Mesenchymal stem cell (in vitro differentiated cells and primary cell): Measurements from ENCODE around the gene LAPTM5.
A peak's percentile ranks its signal among the peaks of the same experiment; 100 is the strongest.

Experiments
- DNase-seq: peaks from one replicate; pipeline ENCODE4 v3.0.0-alpha.2; 2013
- H2AFZ ChIP-seq: one replicate; pipeline ENCODE4 v1.6.1; 2013; ENCODE audit warnings: low read depth, mild to moderate bottlenecking, control low read depth, inconsistent platforms, low read length, moderate library complexity
- H2AK5ac ChIP-seq: 2 replicates; pipeline ENCODE4 v1.6.1; 2013; ENCODE audit warnings: low read length, moderate library complexity, mild to moderate bottlenecking, inconsistent platforms; ENCODE audit not compliant: severe bottlenecking
- H2BK120ac ChIP-seq: one replicate; pipeline ENCODE4 v1.6.1; 2013; ENCODE audit warnings: low read depth, mild to moderate bottlenecking, inconsistent platforms, low read length, moderate library complexity
- H2BK12ac ChIP-seq, 2 experiments: one replicate each; pipeline ENCODE4 v1.6.1; 2013; ENCODE audit warnings: inconsistent platforms in 2 of 2, low read length in 2 of 2, mild to moderate bottlenecking in 2 of 2, moderate library complexity in 2 of 2, control low read depth in 1 of 2
- H2BK15ac ChIP-seq: one replicate; pipeline ENCODE4 v1.6.1; 2013; ENCODE audit warnings: mild to moderate bottlenecking, low read depth, inconsistent platforms; ENCODE audit not compliant: poor library complexity, severe bottlenecking
- H2BK5ac ChIP-seq: 2 replicates; pipeline ENCODE4 v1.6.1; 2013; ENCODE audit warnings: low read depth, mild to moderate bottlenecking, low read length, control low read depth, inconsistent platforms; ENCODE audit not compliant: poor library complexity, severe bottlenecking
- H3K14ac ChIP-seq, 2 experiments: one replicate each; pipeline ENCODE4 v1.6.1; 2013; ENCODE audit warnings: inconsistent platforms in 2 of 2, low read length in 2 of 2, control low read depth in 1 of 2, mild to moderate bottlenecking in 1 of 2, moderate library complexity in 1 of 2
- H3K18ac ChIP-seq, 2 experiments: one replicate each; pipeline ENCODE4 v1.6.1; 2013; ENCODE audit warnings: inconsistent platforms in 2 of 2, low read length in 2 of 2, control low read depth in 1 of 2, low read depth in 1 of 2, mild to moderate bottlenecking in 1 of 2
- H3K23ac ChIP-seq, 2 experiments: one replicate each; pipeline ENCODE4 v1.6.1; 2013; ENCODE audit warnings: inconsistent platforms in 2 of 2, low read length in 2 of 2, mild to moderate bottlenecking in 2 of 2, moderate library complexity in 2 of 2, control low read depth in 1 of 2
- H3K27ac ChIP-seq: 2 replicates; pipeline ENCODE4 v1.5.1; 2013; ENCODE audit warnings: mild to moderate bottlenecking, moderate library complexity, low read length, control low read depth, inconsistent platforms; ENCODE audit not compliant: poor library complexity, severe bottlenecking
- H3K27me3 ChIP-seq, 2 experiments: 2 replicates each; pipeline versions ENCODE4 v1.6.1 to v1.7.0; 2013; ENCODE audit warnings: low read length in 2 of 2, mild to moderate bottlenecking in 2 of 2, moderate library complexity in 2 of 2, control low read depth in 1 of 2, inconsistent platforms in 1 of 2; ENCODE audit not compliant: control insufficient read depth in 1 of 2, insufficient read depth in 1 of 2
- H3K36me3 ChIP-seq, 2 experiments: 2 replicates each; pipeline versions ENCODE4 v1.6.1 to v1.7.0; 2013; ENCODE audit warnings: low read length in 2 of 2, control low read depth in 1 of 2, inconsistent platforms in 1 of 2, low read depth in 1 of 2, mild to moderate bottlenecking in 1 of 2; ENCODE audit not compliant: insufficient read depth in 2 of 2, control insufficient read depth in 1 of 2
- H3K4ac ChIP-seq, 2 experiments: one replicate each; pipeline ENCODE4 v1.6.1; 2013; ENCODE audit warnings: inconsistent platforms in 2 of 2, low read length in 2 of 2, mild to moderate bottlenecking in 2 of 2, moderate library complexity in 2 of 2, control low read depth in 1 of 2, low read depth in 1 of 2
- H3K4me1 ChIP-seq: 2 replicates; pipeline ENCODE4 v1.6.1; 2013; ENCODE audit warnings: low read depth, low read length, control low read depth; ENCODE audit not compliant: control insufficient read depth, insufficient read depth
- H3K4me2 ChIP-seq: 2 replicates; pipeline ENCODE4 v1.6.1; 2013; ENCODE audit warnings: low read length, mild to moderate bottlenecking, inconsistent platforms; ENCODE audit not compliant: poor library complexity, severe bottlenecking
- H3K4me3 ChIP-seq, 2 experiments: 2 replicates each; pipeline versions ENCODE4 v1.5.1 to v1.7.0; 2013; ENCODE audit warnings: low read length in 2 of 2, mild to moderate bottlenecking in 2 of 2, control low read depth in 1 of 2, low read depth in 1 of 2; ENCODE audit not compliant: insufficient read depth in 1 of 2
- H3K79me1 ChIP-seq: replicated peaks from 2 replicates; pipeline ENCODE4 v1.6.1; 2013; ENCODE audit warnings: mild to moderate bottlenecking, control low read depth, low read length, inconsistent platforms; ENCODE audit not compliant: poor library complexity, severe bottlenecking
- H3K9ac ChIP-seq: 2 replicates; pipeline ENCODE4 v1.7.0; 2013; ENCODE audit warnings: mild to moderate bottlenecking, low read length, moderate library complexity
- H3K9me3 ChIP-seq: 2 replicates; pipeline ENCODE4 v1.7.0; 2013; ENCODE audit warnings: mild to moderate bottlenecking, low read length; ENCODE audit not compliant: control insufficient read depth
- H4K8ac ChIP-seq: one replicate; pipeline ENCODE4 v1.6.1; 2013; ENCODE audit warnings: inconsistent platforms, mild to moderate bottlenecking, low read length, moderate library complexity
- H4K91ac ChIP-seq: one replicate; pipeline ENCODE4 v1.6.1; 2013; ENCODE audit warnings: mild to moderate bottlenecking, low read length, inconsistent platforms
- WGBS: methylation state at CpG from one replicate; pipeline ENCODE4 v1.1.7; 2013; ENCODE audit warnings: mixed read lengths; 5-methylcytosine and 5-hydroxymethylcytosine counted together

The LAPTM5 gene

GRCh38 chr1:30700528-30701257, 56.9 kb downstream of the LAPTM5 start:
- H3K4me2 ChIP-seq: no peak overlapping the region
- no peak overlapping the region for H3K4me3 ChIP-seq
- H3K23ac ChIP-seq: peak overlapping the region in 1 of 2 experiments; percentile 14
- peak overlapping the region in 1 of 2 experiments; percentile 37 for H2BK12ac ChIP-seq
- no peak overlapping the region for H2BK15ac ChIP-seq
- peaks cover 21% of the 10 kb centered on the region for H3K4me1 ChIP-seq
- H4K8ac ChIP-seq: no peak overlapping the region
- H3K36me3 ChIP-seq: no peaks in the 10 kb centered on the region
- H2AFZ ChIP-seq: no peak overlapping the region
- no peak overlapping the region for H2AK5ac ChIP-seq
- no peak overlapping the region for H3K18ac ChIP-seq
- no peaks in the 10 kb centered on the region for H3K79me1 ChIP-seq
- no peak overlapping the region for H2BK120ac ChIP-seq
- H3K9me3 ChIP-seq: no peaks in the 10 kb centered on the region
- no peak overlapping the region for H3K14ac ChIP-seq
- H3K27ac ChIP-seq: no peak overlapping the region
- H3K9ac ChIP-seq: peak overlapping the region; percentile 38
- WGBS: 67% methylated on average over 7 of the region's 7 CpGs
- DNase-seq: peak; percentile 48
- peaks cover 0 to 10% of the 10 kb centered on the region in 2 experiments for H3K27me3 ChIP-seq
- no peak overlapping the region for H4K91ac ChIP-seq
- no peak overlapping the region for H3K4ac ChIP-seq
- no peak overlapping the region for H2BK5ac ChIP-seq

GRCh38 chr1:30699762-30700161, 57.8 kb downstream of the LAPTM5 start:
- Histone ChIP-seq H2BK120ac (no peak overlapping the region), H2AK5ac (no peak overlapping the region), H3K9ac (no peak overlapping the region), H4K8ac (no peak overlapping the region), H3K14ac (no peak overlapping the region), H3K4me3 (no peak overlapping the region), H3K9me3 (no peaks in the 10 kb centered on the region), H3K27me3 (peaks cover 0 to 12% of the 10 kb centered on the region in 2 experiments), H3K27ac (no peak overlapping the region), H3K4ac (no peak overlapping the region), H2BK5ac (no peak overlapping the region), H3K79me1 (no peaks in the 10 kb centered on the region), H3K18ac (no peak overlapping the region), H3K4me1 (peaks cover 21% of the 10 kb centered on the region), H2BK15ac (no peak overlapping the region), H2BK12ac (no peak overlapping the region), H3K23ac (no peak overlapping the region), H3K4me2 (no peak overlapping the region), H4K91ac (no peak overlapping the region), H2AFZ (no peak overlapping the region), H3K36me3 (no peaks in the 10 kb centered on the region)
- DNase-seq: no peak
- WGBS: 79% methylated on average over 1 of the region's 1 CpG

DNA sequence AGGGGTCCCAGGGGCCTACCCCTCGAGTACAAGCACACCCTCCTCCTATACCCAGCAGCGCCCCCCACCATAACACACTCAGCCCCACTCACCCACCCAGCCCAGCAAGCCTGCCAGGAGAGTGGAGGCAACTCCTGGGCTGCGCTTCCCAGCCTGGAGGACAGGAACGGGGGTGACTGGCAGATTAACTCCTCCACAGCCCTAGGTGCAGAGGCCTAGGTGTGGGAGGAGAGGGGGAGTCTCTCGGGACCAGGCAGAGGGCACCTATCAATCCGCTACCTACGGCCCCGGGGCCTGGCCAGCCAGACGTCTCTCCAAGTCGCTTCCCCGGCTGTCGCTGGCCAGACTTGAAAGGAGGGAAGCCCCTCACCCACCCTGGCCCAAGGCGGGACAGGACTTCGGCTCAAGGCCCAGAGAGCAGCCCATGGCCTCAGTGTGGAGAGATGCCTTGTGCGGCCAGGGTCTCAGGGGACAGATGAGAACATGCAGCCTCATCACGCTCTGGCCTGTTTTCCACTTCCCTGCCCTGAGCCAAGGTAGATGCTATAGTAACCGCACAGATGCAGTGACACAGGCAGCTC, 59.1 kb downstream of the LAPTM5 start:
- H3K4me1 ChIP-seq: peaks cover 21% of the 10 kb centered on the region
- 81% methylated on average over 15 of the region's 17 CpGs for WGBS
- H2BK120ac ChIP-seq: no peak overlapping the region
- H2BK12ac ChIP-seq: no peak overlapping the region
- DNase-seq: no peak
- no peaks in the 10 kb centered on the region for H3K36me3 ChIP-seq
- H4K91ac ChIP-seq: no peak overlapping the region
- H3K4me3 ChIP-seq: no peak overlapping the region
- H3K9ac ChIP-seq: peak overlapping the region; percentile 56
- H2BK15ac ChIP-seq: no peak overlapping the region
- H3K27ac ChIP-seq: no peak overlapping the region
- no peak overlapping the region for H4K8ac ChIP-seq
- H3K14ac ChIP-seq: no peak overlapping the region
- no peak overlapping the region for H3K18ac ChIP-seq
- no peak overlapping the region for H2AFZ ChIP-seq
- H3K9me3 ChIP-seq: no peaks in the 10 kb centered on the region
- H3K4me2 ChIP-seq: no peak overlapping the region
- H2BK5ac ChIP-seq: no peak overlapping the region
- no peaks in the 10 kb centered on the region for H3K79me1 ChIP-seq
- H2AK5ac ChIP-seq: no peak overlapping the region
- peaks cover 0 to 12% of the 10 kb centered on the region in 2 experiments for H3K27me3 ChIP-seq
- H3K4ac ChIP-seq: no peak overlapping the region
- H3K23ac ChIP-seq: no peak overlapping the region

GRCh38 chr1:30697571-30698376, 59.8 kb downstream of the LAPTM5 start:
- Histone ChIP-seq H3K9ac (peak overlapping the region; percentile 56), H2AK5ac (no peak overlapping the region), H4K91ac (no peak overlapping the region), H3K23ac (no peak overlapping the region), H3K27ac (no peak overlapping the region), H2AFZ (no peak overlapping the region), H3K9me3 (no peaks in the 10 kb centered on the region), H3K4ac (no peak overlapping the region), H3K27me3 (peaks cover 0 to 18% of the 10 kb centered on the region in 2 experiments), H2BK15ac (no peak overlapping the region), H3K4me1 (peaks cover 21% of the 10 kb centered on the region), H3K14ac (no peak overlapping the region), H2BK5ac (no peak overlapping the region), H3K79me1 (no peaks in the 10 kb centered on the region), H3K4me2 (no peak overlapping the region), H4K8ac (no peak overlapping the region), H3K18ac (no peak overlapping the region), H3K36me3 (no peaks in the 10 kb centered on the region), H3K4me3 (no peak overlapping the region), H2BK12ac (no peak overlapping the region), H2BK120ac (no peak overlapping the region)
- DNase-seq: no peak
- 66% methylated on average over 8 of the region's 9 CpGs for WGBS
